Epithelial cell of esophagus (primary cell): ENCODE results near the gene SLCO2B1.

Source experiments
- DNase-seq: peaks from one replicate; pipeline ENCODE4 v3.0.0; 2010; ENCODE audit warnings: low read depth
- H3K4me3 ChIP-seq: 2 replicates; pipeline ENCODE4 v1.5.1; 2011; ENCODE audit warnings: mild to moderate bottlenecking, low read length, control low read depth
- CTCF ChIP-seq: IDR thresholded peaks from 2 replicates; pipeline ENCODE4 v1.5.1; 2011; ENCODE audit warnings: low read depth, mild to moderate bottlenecking, low read length, control low read depth, inconsistent platforms; ENCODE audit not compliant: insufficient read depth; ENCODE audit errors: missing control alignments

Gene SLCO2B1

DNA sequence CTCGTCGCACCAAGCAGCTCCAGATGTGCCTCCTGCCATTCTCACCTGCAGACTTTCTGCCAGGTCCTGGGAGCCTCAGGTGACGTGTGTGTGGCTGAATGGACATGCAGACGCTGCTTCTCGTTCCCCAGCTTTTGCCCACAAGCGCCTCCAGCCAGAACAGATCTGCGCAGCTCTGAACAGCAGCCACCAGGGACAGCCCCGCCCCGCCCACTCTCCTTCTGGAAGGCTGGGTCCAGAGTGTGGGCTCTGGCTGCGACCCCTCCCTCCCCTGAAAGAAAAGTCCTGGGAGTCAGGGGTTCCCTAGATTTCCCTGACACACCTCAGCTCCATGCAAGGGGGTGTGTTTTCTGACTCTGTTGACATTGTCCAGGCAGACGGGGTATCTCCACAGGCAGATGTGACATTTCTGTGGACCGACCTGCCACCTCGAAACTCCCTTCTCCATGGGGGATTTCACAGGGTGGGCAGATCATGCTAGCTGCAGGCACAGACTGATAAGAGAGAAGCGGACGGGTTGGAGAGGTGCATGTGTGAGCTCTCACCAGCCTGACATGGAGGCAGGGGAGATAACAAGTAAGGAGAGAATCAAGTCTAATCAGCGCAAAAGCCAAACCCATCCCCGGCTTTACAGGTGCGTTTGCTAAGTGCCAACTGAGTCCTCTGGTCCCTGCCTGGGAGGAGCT lies 19.8 kb downstream of the SLCO2B1 start:
- no peak for DNase-seq
- no peak overlapping the region for H3K4me3 ChIP-seq
- no peak for TF ChIP-seq CTCF

DNA sequence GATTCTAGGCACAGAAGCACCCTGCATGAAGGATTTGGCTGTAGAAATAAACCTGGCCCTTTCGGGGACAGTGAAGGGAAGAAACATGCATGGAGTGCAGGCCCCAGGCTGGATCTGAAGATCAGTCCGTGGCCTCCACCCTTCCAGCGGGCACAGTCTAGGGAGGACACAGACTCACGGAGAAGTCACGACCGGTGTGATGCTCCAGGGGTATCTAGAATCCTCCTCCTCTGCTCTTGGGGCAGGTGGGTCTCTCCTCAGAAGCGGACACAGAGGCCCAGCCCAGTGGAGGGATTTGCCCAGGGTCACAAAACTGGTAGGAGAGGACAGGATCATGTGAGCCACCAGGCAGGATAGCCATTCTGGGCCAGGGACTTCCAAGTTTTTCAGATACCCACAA lies 22.4 kb downstream of the SLCO2B1 start:
- no peak for TF ChIP-seq CTCF
- no peak for DNase-seq
- no peak overlapping the region for H3K4me3 ChIP-seq

DNA sequence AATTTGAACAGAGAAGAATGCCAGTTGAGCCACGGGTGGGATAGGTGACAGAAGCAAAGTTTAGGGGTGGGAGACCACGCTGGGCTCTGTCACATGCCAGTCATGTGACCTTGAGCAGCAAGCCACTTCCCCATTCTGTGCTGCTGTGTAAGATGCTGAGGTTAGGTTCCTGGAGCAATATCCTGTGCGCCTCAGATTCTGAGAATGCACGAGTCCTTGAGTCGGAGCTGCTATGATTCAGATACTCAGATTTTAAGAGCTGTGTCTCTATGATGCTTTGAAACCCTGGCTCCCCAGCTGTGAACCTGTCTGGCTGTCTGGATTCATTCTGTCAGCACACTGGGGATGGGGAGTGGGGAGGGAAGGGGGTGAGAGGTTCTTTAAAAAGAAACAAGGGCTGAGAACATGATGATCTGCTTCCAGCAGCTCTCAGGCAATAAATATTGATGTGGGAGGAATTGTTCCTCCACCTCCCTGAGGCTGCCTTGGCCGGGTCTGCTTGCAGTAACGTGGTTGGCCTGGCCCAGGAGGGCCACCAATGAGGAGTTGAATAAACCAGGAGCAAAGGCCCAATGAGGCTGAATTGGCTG lies 24.0 kb downstream of the SLCO2B1 start:
- H3K4me3 ChIP-seq, result no peak overlapping the region
- TF ChIP-seq CTCF, result no peak
- DNase-seq, result no peak

DNA sequence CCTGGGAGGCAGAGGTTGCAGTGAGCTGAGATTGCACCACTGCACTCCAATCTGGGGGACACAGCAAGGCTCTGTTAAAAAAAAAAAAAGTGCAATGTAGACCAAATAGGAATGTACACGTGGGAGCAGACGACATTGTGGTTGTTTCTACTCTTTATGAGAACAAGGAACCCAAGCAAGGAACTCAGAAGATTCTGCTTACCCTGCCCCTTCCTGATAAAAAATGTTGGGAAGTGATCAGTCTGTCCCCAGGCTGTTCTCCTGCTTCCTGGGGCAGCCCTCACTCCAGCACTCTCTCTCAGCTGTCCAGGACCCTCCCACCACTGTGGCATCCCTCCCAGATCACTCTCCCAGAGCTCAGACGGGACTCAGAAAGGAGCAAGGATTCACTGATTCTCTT lies 31.8 kb downstream of the SLCO2B1 start:
- DNase-seq, result no peak
- no peak overlapping the region for H3K4me3 ChIP-seq
- no peak for TF ChIP-seq CTCF

GRCh38 chr11:75184051-75184450 lies 33.1 kb downstream of the SLCO2B1 start:
- DNase-seq, result no peak
- H3K4me3 ChIP-seq, result no peak overlapping the region
- TF ChIP-seq CTCF, result no peak

DNA sequence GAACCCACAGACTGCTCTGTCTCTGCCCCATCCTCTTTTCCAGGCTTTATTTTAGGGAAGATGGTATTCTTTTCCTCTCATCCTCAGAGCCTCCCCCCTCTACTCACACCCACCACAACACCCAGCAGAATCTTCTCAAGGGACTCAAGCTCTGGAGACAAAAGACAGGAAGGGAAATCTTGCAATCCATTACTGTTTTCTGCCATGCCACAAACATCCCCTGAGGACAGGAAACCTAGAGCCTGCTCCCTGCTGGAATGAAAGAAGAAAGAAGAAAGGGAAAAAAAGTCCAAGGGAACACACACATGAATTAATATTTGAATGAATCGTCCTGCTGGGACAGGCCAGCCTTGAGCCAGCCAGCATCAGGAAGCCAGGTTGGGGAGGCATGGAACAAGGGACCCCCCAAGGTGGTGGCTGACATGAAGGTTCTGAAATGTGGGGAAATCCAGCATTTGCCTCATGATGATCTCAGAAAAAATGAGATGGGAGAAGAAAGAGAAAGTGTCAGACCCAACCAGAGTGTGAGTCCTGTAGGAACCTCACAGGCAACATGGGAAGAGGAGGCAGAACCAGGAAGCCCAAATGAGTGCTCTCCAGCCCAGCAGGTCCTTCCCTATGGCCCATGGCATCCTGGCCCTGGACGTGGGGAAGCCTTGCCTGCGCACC lies 34.0 kb downstream of the SLCO2B1 start:
- no peak for TF ChIP-seq CTCF
- no peak for DNase-seq
- no peak overlapping the region for H3K4me3 ChIP-seq

DNA sequence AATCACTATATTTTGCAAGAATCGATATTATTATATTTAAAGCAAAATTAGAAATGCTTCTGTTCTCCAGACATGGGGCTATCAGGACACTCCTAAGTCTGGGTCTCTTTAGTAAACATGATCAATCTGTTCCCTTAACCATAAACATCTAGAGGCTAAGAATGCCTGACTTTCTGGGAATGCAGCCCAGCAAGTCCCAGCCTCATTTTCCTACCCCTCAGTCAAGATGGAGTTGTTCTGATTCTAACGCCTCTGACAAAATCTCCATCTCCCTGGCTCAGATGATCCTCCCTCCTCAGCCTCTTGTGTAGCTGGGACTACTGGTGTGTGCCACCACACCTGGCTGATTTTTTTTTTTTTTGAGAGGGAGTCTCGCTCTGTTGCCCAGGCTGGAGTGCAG lies 35.0 kb downstream of the SLCO2B1 start:
- no peak overlapping the region for H3K4me3 ChIP-seq
- no peak for DNase-seq

More for the DNA sequence above, 35.0 kb downstream of the SLCO2B1 start:
- no peak for TF ChIP-seq CTCF
